Breast epithelium (tissue), 3 donors: ENCODE measurements around the gene PWWP2A.

Experiments used
- CTCF ChIP-seq, 3 donors: fragments of 450-650 bp; IDR thresholded peaks; one replicate each; pipeline ENCODE4 v1.5.1; 2016 to 2017; ENCODE audit warnings: antibody characterized with exemption in 3 of 3, mild to moderate bottlenecking in 3 of 3, moderate library complexity in 3 of 3
- POLR2AphosphoS5 ChIP-seq, 3 donors: sonication (generic); formaldehyde crosslinking; IDR thresholded peaks; one replicate each; pipeline ENCODE4 v1.6.1; 2017; ENCODE audit warnings: antibody characterized with exemption in 3 of 3

DNA sequence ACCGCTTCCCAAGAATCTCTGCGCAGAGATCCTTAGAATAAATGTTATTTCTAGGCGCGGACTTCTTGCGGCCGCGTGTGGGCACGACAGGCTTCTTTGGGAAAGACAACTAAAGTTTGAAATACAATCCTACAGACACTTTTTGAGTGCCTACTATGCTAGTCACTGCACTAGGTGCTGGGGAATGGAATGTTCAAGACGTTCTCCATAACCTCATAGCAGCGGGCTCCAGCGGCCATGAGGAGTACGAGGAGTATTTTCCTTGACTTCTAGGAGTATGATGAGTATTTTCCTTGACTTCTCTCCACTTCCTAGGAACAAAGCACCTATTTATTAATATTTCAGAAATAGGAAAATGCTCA, 636 bp upstream of the PWWP2A start:
- TF ChIP-seq POLR2AphosphoS5 (IDR thresholded peaks at IDR 0.05) (no peak), CTCF (IDR thresholded peaks at IDR 0.05) (peak in 1 of 3 donors; percentile 31)
